ENCODE results near the gene LASP1NB.
"Not testable (repeated sequence)": the region's sequence is repeated elsewhere in the genome, so short reads cannot be mapped to it uniquely, and the experiment has no call there.

The LASP1NB gene

GRCh38 chr17:38967290-38967738 is 41.9 kb downstream of the LASP1NB start, which contains the start of gene FBXO47:
Gene FBXO47 (minus strand): TSS chr17:38967403. CDS start chr17:38963025, 4,378 bp downstream.
- peak; percentile 68 for DNase-seq (ENCODE audit: low spot score)

GRCh38 chr17:38969281-38969680 is 43.9 kb downstream of the LASP1NB start:
- TF ChIP-seq CTCF (IDR thresholded peaks at IDR 0.05; ENCODE audit: borderline replicate concordance, control extremely low read depth, extremely low read depth, insufficient read depth, missing control alignments) = no peak
- DNase-seq (ENCODE audit: low spot score) = no peak
- in situ Hi-C loops (cut with MboI; ENCODE audit: low sequenced_read_pairs, unreplicated experiment) = no loop called here

More at GRCh38 chr17:38967290-38967738, 41.9 kb downstream of the LASP1NB start, which contains the start of gene FBXO47:
- in situ Hi-C loops (cut with MboI; ENCODE audit: low sequenced_read_pairs, unreplicated experiment) = no loop called here
- TF ChIP-seq CTCF (IDR thresholded peaks at IDR 0.05; ENCODE audit: borderline replicate concordance, control extremely low read depth, extremely low read depth, insufficient read depth, missing control alignments) = no peak

- DNase-seq (ENCODE audit: low spot score) = no peak
- in situ Hi-C loops (cut with MboI; ENCODE audit: low sequenced_read_pairs, unreplicated experiment) = no loop called here
Measured at GRCh38 chr17:38970128-38970527, 44.7 kb downstream of the LASP1NB start.

GRCh38 chr17:38970804-38971203 is 45.4 kb downstream of the LASP1NB start:
- no peak for TF ChIP-seq CTCF (IDR thresholded peaks at IDR 0.05; ENCODE audit: borderline replicate concordance, control extremely low read depth, extremely low read depth, insufficient read depth, missing control alignments)
- in situ Hi-C loops (cut with MboI; ENCODE audit: low sequenced_read_pairs, unreplicated experiment) = no loop called here
- DNase-seq (ENCODE audit: low spot score) = no peak

More at GRCh38 chr17:38970128-38970527, 44.7 kb downstream of the LASP1NB start:
- TF ChIP-seq CTCF (IDR thresholded peaks at IDR 0.05; ENCODE audit: borderline replicate concordance, control extremely low read depth, extremely low read depth, insufficient read depth, missing control alignments) = no peak

GRCh38 chr17:38976187-38976551 is 50.8 kb downstream of the LASP1NB start:
- not testable (repeated sequence) for DNase-seq (ENCODE audit: low spot score)

GRCh38 chr17:38978180-38978579 is 52.8 kb downstream of the LASP1NB start:
- no peak for TF ChIP-seq CTCF (IDR thresholded peaks at IDR 0.05; ENCODE audit: borderline replicate concordance, control extremely low read depth, extremely low read depth, insufficient read depth, missing control alignments)
- in situ Hi-C loops (cut with MboI; ENCODE audit: low sequenced_read_pairs, unreplicated experiment) = no loop called here
- DNase-seq (ENCODE audit: low spot score) = no peak

More at GRCh38 chr17:38976187-38976551, 50.8 kb downstream of the LASP1NB start:
- in situ Hi-C loops (cut with MboI; ENCODE audit: low sequenced_read_pairs, unreplicated experiment) = not testable (repeated sequence)

Measured in GM13976 (cell line).